ENCODE results near the gene HOXD4. TPM values are rescaled to one million over a fixed set of nuclear protein-coding genes. Genes with fewer than 3 reads are reported as not detected.

The HOXD4 gene
- polyA plus RNA-seq, 1 of the 3 experiments (the other 2 are of a cell fraction): 1.0 TPM

GRCh38 chr2:176177580-176178037 is 26.3 kb downstream of the HOXD4 start:
- 88% methylated on average over 11 of the region's 12 CpGs for WGBS (ENCODE audit: low lambda C conversion rate)
- H4K20me1 ChIP-seq (ENCODE audit: insufficient read depth): no peaks in the 10 kb centered on the region
- no peaks in the 10 kb centered on the region for H3K9me2 ChIP-seq
- H3K4me1 ChIP-seq (ENCODE audit: control insufficient read depth in 1 of 2, insufficient read depth in 2 of 2, low read depth in 1 of 2, low read length in 1 of 2): peaks cover 0 to 5% of the 10 kb centered on the region in 2 experiments; a peak in 2 of 4 replicates
- H3F3A ChIP-seq (replicated peaks; ENCODE audit: insufficient read depth): no peaks in the 10 kb centered on the region
- no peak overlapping the region for H3K9ac ChIP-seq
- H3K4me2 ChIP-seq: no peak overlapping the region
- no peaks in the 10 kb centered on the region for H3K27me3 ChIP-seq (ENCODE audit: insufficient read depth)
- no peak overlapping the region for H3K4me3 ChIP-seq (ENCODE audit: low read depth in 2 of 2, low read length in 1 of 2)
- peaks cover 0 to 1% of the 10 kb centered on the region in 2 experiments for H3K36me3 ChIP-seq (replicated peaks in 1 of 2; ENCODE audit: control insufficient read depth in 1 of 2, insufficient read depth in 2 of 2, low read length in 1 of 2)
- DNase-seq: no peak
- ChIA-PET POLR2A (no interaction called here), CTCF (interaction anchor here (0.7 kb wide), 1 partner anchor 22 kb away, joined by 3 read pairs; no protein-coding TSS in a partner anchor)
- no peaks in the 10 kb centered on the region for H3K9me3 ChIP-seq
- H3K79me2 ChIP-seq (ENCODE audit: insufficient read depth): no peaks in the 10 kb centered on the region
- TF ChIP-seq RAD21 (IDR thresholded peaks at IDR 0.05; ENCODE audit: low read length) (no peak), PBX3 (IDR thresholded peaks at IDR 0.05) (no peak), SMC3 (IDR thresholded peaks at IDR 0.05; ENCODE audit: low read depth, low read length) (no peak), RCOR1 (IDR thresholded peaks at IDR 0.05; ENCODE audit: low read length) (no peak), RXRA (IDR thresholded peaks at IDR 0.05; ENCODE audit: borderline replicate concordance, low read depth) (no peak), SIN3A (IDR thresholded peaks at IDR 0.05; ENCODE audit: borderline replicate concordance, low read depth, low read length) (no peak), YY1 (IDR thresholded peaks at IDR 0.05; ENCODE audit: low read depth) (no peak), MEF2A (IDR thresholded peaks at IDR 0.05; ENCODE audit: borderline replicate concordance, low read depth) (no peak), FOSL2 (IDR thresholded peaks at IDR 0.05; ENCODE audit: borderline replicate concordance, low read depth) (no peak), USF1 (IDR thresholded peaks at IDR 0.05; ENCODE audit: borderline replicate concordance, low read depth) (no peak)
- no peak overlapping the region for H2AFZ ChIP-seq (ENCODE audit: low read depth)
- no peak overlapping the region for H3K27ac ChIP-seq (ENCODE audit: low read depth in 2 of 2, low read length in 1 of 2)

GRCh38 chr2:176178038-176178756 is 26.8 kb downstream of the HOXD4 start:
- ChIA-PET POLR2A (no interaction called here), CTCF (interaction anchor here (0.7 to 1.2 kb wide), 2 partner anchors 22 to 276 kb away, joined by 3 to 4 read pairs; no protein-coding TSS in a partner anchor)
- no peak for DNase-seq
- no peaks in the 10 kb centered on the region for H3K36me3 ChIP-seq (replicated peaks in 1 of 2; ENCODE audit: control insufficient read depth in 1 of 2, insufficient read depth in 2 of 2, low read length in 1 of 2)
- H3K27me3 ChIP-seq (ENCODE audit: insufficient read depth): no peaks in the 10 kb centered on the region
- no peak overlapping the region for H2AFZ ChIP-seq (ENCODE audit: low read depth)
- H3K9me3 ChIP-seq: no peaks in the 10 kb centered on the region
- no peaks in the 10 kb centered on the region for H3K9me2 ChIP-seq
- no peaks in the 10 kb centered on the region for H4K20me1 ChIP-seq (ENCODE audit: insufficient read depth)
- H3K27ac ChIP-seq (ENCODE audit: low read depth in 2 of 2, low read length in 1 of 2): no peak overlapping the region
- no peaks in the 10 kb centered on the region for H3K79me2 ChIP-seq (ENCODE audit: insufficient read depth)
- peaks cover 0 to 5% of the 10 kb centered on the region in 2 experiments; a peak in 2 of 4 replicates for H3K4me1 ChIP-seq (ENCODE audit: control insufficient read depth in 1 of 2, insufficient read depth in 2 of 2, low read depth in 1 of 2, low read length in 1 of 2)
- no peaks in the 10 kb centered on the region for H3F3A ChIP-seq (replicated peaks; ENCODE audit: insufficient read depth)
- no peak overlapping the region for H3K4me2 ChIP-seq
- H3K4me3 ChIP-seq (ENCODE audit: low read depth in 2 of 2, low read length in 1 of 2): no peak overlapping the region
- WGBS (ENCODE audit: low lambda C conversion rate): 92% methylated on average over 51 of the region's 68 CpGs
- no peak overlapping the region for H3K9ac ChIP-seq
- TF ChIP-seq RXRA (IDR thresholded peaks at IDR 0.05; ENCODE audit: borderline replicate concordance, low read depth): no peak
- TF ChIP-seq FOXM1 (IDR thresholded peaks at IDR 0.05; ENCODE audit: low read depth): no peak
- no peak for TF ChIP-seq GABPA (IDR thresholded peaks at IDR 0.05; ENCODE audit: low read depth)
- no peak for TF ChIP-seq SMC3 (IDR thresholded peaks at IDR 0.05; ENCODE audit: low read depth, low read length)
- TF ChIP-seq ZBTB33 (IDR thresholded peaks at IDR 0.05; ENCODE audit: borderline replicate concordance, low read depth): no peak
- TF ChIP-seq TAF1 (IDR thresholded peaks at IDR 0.05; ENCODE audit: borderline replicate concordance, low read depth, low read length): no peak
- TF ChIP-seq MXI1 (IDR thresholded peaks at IDR 0.05; ENCODE audit: low read depth, low read length): no peak
- TF ChIP-seq ELF1 (IDR thresholded peaks at IDR 0.05): no peak
- no peak for TF ChIP-seq USF2 (IDR thresholded peaks at IDR 0.05; ENCODE audit: borderline replicate concordance, low read depth, low read length)
- TF ChIP-seq FOXJ3 (CRISPR knock-in tag; IDR thresholded peaks at IDR 0.05): no peak
- TF ChIP-seq EZH2phosphoT487 (IDR thresholded peaks at IDR 0.05; ENCODE audit: borderline replicate concordance, low read depth): no peak
- no peak for TF ChIP-seq NFIC (IDR thresholded peaks at IDR 0.05; ENCODE audit: borderline replicate concordance)
- no peak for TF ChIP-seq RCOR1 (IDR thresholded peaks at IDR 0.05; ENCODE audit: low read length)
- TF ChIP-seq TCF12 (IDR thresholded peaks at IDR 0.05): no peak
- TF ChIP-seq EP300 (IDR thresholded peaks at IDR 0.05; ENCODE audit: borderline replicate concordance in 1 of 2, low read depth in 1 of 2, low read length in 1 of 2): no peak
- TF ChIP-seq GATA2 (CRISPR knock-in tag; IDR thresholded peaks at IDR 0.05): no peak
- TF ChIP-seq FOSL2 (IDR thresholded peaks at IDR 0.05; ENCODE audit: borderline replicate concordance, low read depth): no peak

Data from SK-N-SH (cell line).